Measurements from ENCODE around the gene ARMH3. TPM values are rescaled to one million over a fixed set of nuclear protein-coding genes. Genes with fewer than 3 reads are reported as not detected.
"Not testable (repeated sequence)": the region's sequence is repeated elsewhere in the genome, so short reads cannot be mapped to it uniquely, and the experiment has no call there.

Gene ARMH3
- total RNA-seq, 1 donor from 2014 or later = 48.1 TPM

GRCh38 chr10:102064868-102065560, 9.0 kb upstream of the ARMH3 start, which contains the start of gene HPS6:
Gene HPS6 (plus strand): TSS chr10:102065349. CDS start chr10:102065475, 126 bp downstream.
- DNase-seq = peak; percentile 89
- Mint-ChIP-seq H3K4me1 (ENCODE audit: low read depth, unreplicated experiment) (peaks cover 7% of the 10 kb centered on the region), H3K9me3 (ENCODE audit: unreplicated experiment) (peaks cover 5% of the 10 kb centered on the region), H3K4me3 (ENCODE audit: unreplicated experiment) (peak within 1 kb of the TSS; percentile 89), H3K27me3 (ENCODE audit: unreplicated experiment) (peaks cover 6% of the 10 kb centered on the region), H3K36me3 (ENCODE audit: unreplicated experiment) (no peaks in the 10 kb centered on the region), H3K27ac (ENCODE audit: unreplicated experiment) (peak within 1 kb of the TSS; percentile 85)
- TF ChIP-seq CTCF (IDR thresholded peaks at IDR 0.05; ENCODE audit: partially characterized antibody, unreplicated experiment) = peak; percentile 7

- peaks cover 7% of the 10 kb centered on the region for H3K4me1 Mint-ChIP-seq (ENCODE audit: low read depth, unreplicated experiment)
- no peak for TF ChIP-seq CTCF (IDR thresholded peaks at IDR 0.05; ENCODE audit: partially characterized antibody, unreplicated experiment)
- no peaks in the 10 kb centered on the region for H3K36me3 Mint-ChIP-seq (ENCODE audit: unreplicated experiment)
- DNase-seq = no peak
- H3K27ac Mint-ChIP-seq (ENCODE audit: unreplicated experiment) = peak overlapping the region; percentile 64
- H3K27me3 Mint-ChIP-seq (ENCODE audit: unreplicated experiment) = peaks cover 6% of the 10 kb centered on the region
- H3K9me3 Mint-ChIP-seq (ENCODE audit: unreplicated experiment) = peaks cover 5% of the 10 kb centered on the region
- H3K4me3 Mint-ChIP-seq (ENCODE audit: unreplicated experiment) = peak overlapping the region; percentile 71
Observed at GRCh38 chr10:102064503-102064867, 8.5 kb upstream of the ARMH3 start.

- H3K27me3 Mint-ChIP-seq (ENCODE audit: unreplicated experiment) = peaks cover 4% of the 10 kb centered on the region
- H3K4me1 Mint-ChIP-seq (ENCODE audit: low read depth, unreplicated experiment) = peaks cover 2% of the 10 kb centered on the region
- no peaks in the 10 kb centered on the region for H3K36me3 Mint-ChIP-seq (ENCODE audit: unreplicated experiment)
- no peak overlapping the region for H3K27ac Mint-ChIP-seq (ENCODE audit: unreplicated experiment)
- DNase-seq = no peak
- H3K4me3 Mint-ChIP-seq (ENCODE audit: unreplicated experiment) = no peak overlapping the region
- H3K9me3 Mint-ChIP-seq (ENCODE audit: unreplicated experiment) = peaks cover 8% of the 10 kb centered on the region
- TF ChIP-seq CTCF (IDR thresholded peaks at IDR 0.05; ENCODE audit: partially characterized antibody, unreplicated experiment) = no peak
Observed at GRCh38 chr10:102059987-102060386, 4.0 kb upstream of the ARMH3 start.

- H3K4me1 Mint-ChIP-seq (ENCODE audit: low read depth, unreplicated experiment) = peaks cover 11% of the 10 kb centered on the region
- H3K9me3 Mint-ChIP-seq (ENCODE audit: unreplicated experiment); H3K27me3 Mint-ChIP-seq (ENCODE audit: unreplicated experiment); H3K36me3 Mint-ChIP-seq (ENCODE audit: unreplicated experiment); DNase-seq: not testable (repeated sequence)
- H3K27ac Mint-ChIP-seq (ENCODE audit: unreplicated experiment) = peak overlapping the region; percentile 98
- H3K4me3 Mint-ChIP-seq (ENCODE audit: unreplicated experiment) = peak overlapping the region; percentile 97
Observed at GRCh38 chr10:102054881-102055646, 909 bp downstream of the ARMH3 start.

GRCh38 chr10:102046095-102046494, 9.9 kb downstream of the ARMH3 start:
- DNase-seq = no peak
- Mint-ChIP-seq H3K27ac (ENCODE audit: unreplicated experiment) (no peak overlapping the region), H3K4me3 (ENCODE audit: unreplicated experiment) (no peak overlapping the region), H3K4me1 (ENCODE audit: low read depth, unreplicated experiment) (peaks cover 14% of the 10 kb centered on the region), H3K36me3 (ENCODE audit: unreplicated experiment) (no peaks in the 10 kb centered on the region), H3K27me3 (ENCODE audit: unreplicated experiment) (no peaks in the 10 kb centered on the region), H3K9me3 (ENCODE audit: unreplicated experiment) (peaks cover 3% of the 10 kb centered on the region)
- TF ChIP-seq CTCF (IDR thresholded peaks at IDR 0.05; ENCODE audit: partially characterized antibody, unreplicated experiment) = no peak
